Measurements from ENCODE around the gene TIPARP. TPM values are rescaled to one million over a fixed set of nuclear protein-coding genes. Genes with fewer than 3 reads are reported as not detected.
"Not testable (repeated sequence)": the region's sequence is repeated elsewhere in the genome, so short reads cannot be mapped to it uniquely, and the experiment has no call there.

The TIPARP gene
- total RNA-seq, 2 donors from 2014 or later, result 44.4 to 57.3 TPM

- H3K9me3 Mint-ChIP-seq, result no peaks in the 10 kb centered on the region
- H3K4me1 Mint-ChIP-seq, result peaks cover 40% of the 10 kb centered on the region
- H3K4me3 Mint-ChIP-seq, result no peak overlapping the region
- peaks cover 100% of the 10 kb centered on the region for H3K36me3 Mint-ChIP-seq (ENCODE audit: low read depth)
- H3K27me3 Mint-ChIP-seq, result no peaks in the 10 kb centered on the region
- ATAC-seq (replicated peaks), result no peak
- no peak overlapping the region for H3K27ac Mint-ChIP-seq
Observed at GRCh38 chr3:156694536-156694935, 20.1 kb downstream of the TIPARP start.

GRCh38 chr3:156702367-156702766 lies 28.0 kb downstream of the TIPARP start:
- H3K27me3 Mint-ChIP-seq, result no peaks in the 10 kb centered on the region
- H3K4me3 Mint-ChIP-seq, result no peak overlapping the region
- ATAC-seq (replicated peaks), result no peak
- peaks cover 30% of the 10 kb centered on the region for H3K4me1 Mint-ChIP-seq
- H3K9me3 Mint-ChIP-seq, result no peaks in the 10 kb centered on the region
- H3K36me3 Mint-ChIP-seq (ENCODE audit: low read depth), result peaks cover 100% of the 10 kb centered on the region
- peak overlapping the region; percentile 4 for H3K27ac Mint-ChIP-seq

- no peak overlapping the region for H3K4me3 Mint-ChIP-seq
- H3K27me3 Mint-ChIP-seq, result no peaks in the 10 kb centered on the region
- H3K36me3 Mint-ChIP-seq (ENCODE audit: low read depth), result peaks cover 100% of the 10 kb centered on the region
- H3K9me3 Mint-ChIP-seq, result no peaks in the 10 kb centered on the region
- peaks cover 19% of the 10 kb centered on the region for H3K4me1 Mint-ChIP-seq
- ATAC-seq (replicated peaks), result no peak
- peak overlapping the region; percentile 74 for H3K27ac Mint-ChIP-seq
Observed at GRCh38 chr3:156704370-156705036, 30.1 kb downstream of the TIPARP start.

GRCh38 chr3:156705761-156706616 lies 31.6 kb downstream of the TIPARP start:
- H3K27me3 Mint-ChIP-seq, result no peaks in the 10 kb centered on the region
- H3K4me3 Mint-ChIP-seq, result no peak overlapping the region
- H3K4me1 Mint-ChIP-seq, result peaks cover 13% of the 10 kb centered on the region
- H3K9me3 Mint-ChIP-seq, result no peaks in the 10 kb centered on the region
- H3K27ac Mint-ChIP-seq, result no peak overlapping the region
- peaks cover 100% of the 10 kb centered on the region for H3K36me3 Mint-ChIP-seq (ENCODE audit: low read depth)
- no peak for ATAC-seq (replicated peaks)

- ATAC-seq (replicated peaks), result no peak
- Mint-ChIP-seq H3K27me3 (no peaks in the 10 kb centered on the region), H3K4me3 (no peak overlapping the region), H3K4me1 (peaks cover 12% of the 10 kb centered on the region), H3K9me3 (no peaks in the 10 kb centered on the region), H3K27ac (no peak overlapping the region), H3K36me3 (ENCODE audit: low read depth) (peaks cover 93% of the 10 kb centered on the region)
Observed at GRCh38 chr3:156707588-156707987, 33.2 kb downstream of the TIPARP start.

- peaks cover 5% of the 10 kb centered on the region for H3K4me1 Mint-ChIP-seq
- no peaks in the 10 kb centered on the region for H3K9me3 Mint-ChIP-seq
- ATAC-seq (replicated peaks), result no peak
- H3K27ac Mint-ChIP-seq, result no peak overlapping the region
- H3K4me3 Mint-ChIP-seq, result no peak overlapping the region
- H3K27me3 Mint-ChIP-seq, result no peaks in the 10 kb centered on the region
- peaks cover 81% of the 10 kb centered on the region for H3K36me3 Mint-ChIP-seq (ENCODE audit: low read depth)
Observed at GRCh38 chr3:156710429-156710828, 36.0 kb downstream of the TIPARP start.

GRCh38 chr3:156711113-156711512 lies 36.7 kb downstream of the TIPARP start:
- Mint-ChIP-seq H3K4me1 (peaks cover 5% of the 10 kb centered on the region), H3K27me3 (no peaks in the 10 kb centered on the region), H3K27ac (peak overlapping the region; percentile 46), H3K4me3 (no peak overlapping the region), H3K9me3 (no peaks in the 10 kb centered on the region), H3K36me3 (ENCODE audit: low read depth) (peaks cover 81% of the 10 kb centered on the region)
- no peak for ATAC-seq (replicated peaks)

GRCh38 chr3:156711944-156712343 lies 37.6 kb downstream of the TIPARP start:
- H3K9me3 Mint-ChIP-seq, H3K4me1 Mint-ChIP-seq, H3K4me3 Mint-ChIP-seq, H3K27ac Mint-ChIP-seq, H3K27me3 Mint-ChIP-seq: not testable (repeated sequence)
- peak; percentile 99 for ATAC-seq (replicated peaks)
- H3K36me3 Mint-ChIP-seq (ENCODE audit: low read depth), result peaks cover 73% of the 10 kb centered on the region

- Mint-ChIP-seq H3K4me1 (peaks cover 5% of the 10 kb centered on the region), H3K27ac (no peak overlapping the region), H3K9me3 (no peaks in the 10 kb centered on the region), H3K27me3 (no peaks in the 10 kb centered on the region), H3K36me3 (ENCODE audit: low read depth) (peaks cover 30% of the 10 kb centered on the region), H3K4me3 (no peak overlapping the region)
- ATAC-seq (replicated peaks), result no peak
Observed at GRCh38 chr3:156716105-156716862, 41.9 kb downstream of the TIPARP start.

GRCh38 chr3:156718622-156719306 lies 44.4 kb downstream of the TIPARP start:
- Mint-ChIP-seq H3K36me3 (ENCODE audit: low read depth) (peaks cover 34% of the 10 kb centered on the region), H3K27ac (no peak overlapping the region), H3K4me1 (peaks cover 18% of the 10 kb centered on the region), H3K27me3 (no peaks in the 10 kb centered on the region), H3K9me3 (no peaks in the 10 kb centered on the region), H3K4me3 (no peak overlapping the region)
- ATAC-seq (replicated peaks), result no peak

GRCh38 chr3:156720826-156721225 lies 46.4 kb downstream of the TIPARP start:
- no peaks in the 10 kb centered on the region for H3K27me3 Mint-ChIP-seq
- H3K27ac Mint-ChIP-seq, result no peak overlapping the region
- no peak overlapping the region for H3K4me3 Mint-ChIP-seq
- H3K4me1 Mint-ChIP-seq, result peaks cover 18% of the 10 kb centered on the region
- peaks cover 13% of the 10 kb centered on the region for H3K36me3 Mint-ChIP-seq (ENCODE audit: low read depth)
- ATAC-seq (replicated peaks), result no peak
- no peaks in the 10 kb centered on the region for H3K9me3 Mint-ChIP-seq

GRCh38 chr3:156721687-156722618 lies 47.6 kb downstream of the TIPARP start:
- no peak for ATAC-seq (replicated peaks)
- Mint-ChIP-seq H3K27me3 (no peaks in the 10 kb centered on the region), H3K4me1 (peaks cover 18% of the 10 kb centered on the region), H3K4me3 (peak overlapping the region; percentile 59), H3K36me3 (ENCODE audit: low read depth) (peaks cover 11% of the 10 kb centered on the region), H3K27ac (peak overlapping the region; percentile 96), H3K9me3 (no peaks in the 10 kb centered on the region)

GRCh38 chr3:156723182-156723619 lies 48.8 kb downstream of the TIPARP start:
- H3K27ac Mint-ChIP-seq, result peak overlapping the region; percentile 96
- H3K27me3 Mint-ChIP-seq, result no peaks in the 10 kb centered on the region
- H3K4me3 Mint-ChIP-seq, result peak overlapping the region; percentile 59
- H3K4me1 Mint-ChIP-seq, result peaks cover 15% of the 10 kb centered on the region
- peak; percentile 94 for ATAC-seq (replicated peaks)
- peaks cover 11% of the 10 kb centered on the region for H3K36me3 Mint-ChIP-seq (ENCODE audit: low read depth)
- no peaks in the 10 kb centered on the region for H3K9me3 Mint-ChIP-seq

Data from activated T-helper 17 cell treated with anti-CD3 and anti-CD28 coated beads, Interleukin-2, amount 50 U/mL, for 72 hours (primary cell).